SK-N-SH (cell line): Measurements from ENCODE around the gene TGM4. TPM values are rescaled to one million over a fixed set of nuclear protein-coding genes. Genes with fewer than 3 reads are reported as not detected.

ENCODE experiments used
- CTCF ChIA-PET: fragments of 300-600, 350-600 bp; formaldehyde crosslinking; extraction: SDS; loops from one replicate; lab custom pipeline; 2021; lab: Yijun Ruan, JAX
- POLR2A ChIA-PET: fragments of 350-600 bp; sonication (Branson Sonifier 250); formaldehyde crosslinking; extraction: SDS; loops from one replicate; lab custom pipeline; 2020; ENCODE audit warnings: antibody characterized with exemption, inconsistent platforms; lab: Yijun Ruan, JAX
- DNase-seq: peaks from one replicate; pipeline ENCODE4 v3.0.0; 2012
- H2AFZ ChIP-seq: fragments of 200-600 bp; sonication (generic); 2 replicates; pipeline ENCODE4 v1.8.1; 2016; ENCODE audit warnings: antibody characterized with exemption, mild to moderate bottlenecking, low read depth
- H3F3A ChIP-seq: fragments of 200-600 bp; sonication (generic); replicated peaks from 2 replicates; pipeline ENCODE3; 2016; ENCODE audit warnings: antibody characterized with exemption, mild to moderate bottlenecking; ENCODE audit not compliant: insufficient read depth
- H3K27ac ChIP-seq, 2 experiments: fragments of 200-500 bp in 1 of 2; fragments of 200-600 bp in 1 of 2; sonication (Bioruptor generic) in 1 of 2; sonication (generic), shearing (Covaris generic) in 1 of 2; 2 replicates each; pipeline versions ENCODE4 v1.5.1 to v1.6.1; 2014 to 2016; ENCODE audit warnings: low read depth in 2 of 2, inconsistent platforms in 1 of 2, low read length in 1 of 2, mild to moderate bottlenecking in 1 of 2, mixed read lengths in 1 of 2
- H3K27me3 ChIP-seq: fragments of 200-600 bp; sonication (generic), shearing (Covaris generic); 2 replicates; pipeline ENCODE4 v1.6.1; 2016; ENCODE audit warnings: mixed run types; ENCODE audit not compliant: insufficient read depth
- H3K36me3 ChIP-seq, 2 experiments: fragments of 200-500 bp in 1 of 2; fragments of 200-600 bp in 1 of 2; sonication (Bioruptor generic) in 1 of 2; sonication (generic) in 1 of 2; replicated peaks in 1 of 2; 2 replicates each; pipeline versions ENCODE3 to v1.5.1; 2014 to 2016; ENCODE audit warnings: low read length in 1 of 2, mild to moderate bottlenecking in 1 of 2; ENCODE audit not compliant: insufficient read depth in 2 of 2, control insufficient read depth in 1 of 2
- H3K4me1 ChIP-seq, 2 experiments: fragments of 200-500 bp in 1 of 2; fragments of 200-600 bp in 1 of 2; sonication (Bioruptor generic) in 1 of 2; sonication (generic), shearing (Covaris generic) in 1 of 2; 2 replicates each; pipeline versions ENCODE4 v1.5.1 to v1.6.1; 2014 to 2016; ENCODE audit warnings: low read depth in 1 of 2, low read length in 1 of 2, mixed run types in 1 of 2; ENCODE audit not compliant: insufficient read depth in 2 of 2, control insufficient read depth in 1 of 2
- H3K4me2 ChIP-seq: fragments of 200-600 bp; sonication (generic), shearing (Covaris generic); 2 replicates; pipeline ENCODE4 v1.6.1; 2017; ENCODE audit warnings: mixed run types
- H3K4me3 ChIP-seq, 2 experiments: fragments of 200-500 bp in 1 of 2; fragments of 200-600 bp in 1 of 2; sonication (Bioruptor generic) in 1 of 2; sonication (generic), shearing (Covaris generic) in 1 of 2; 2 replicates each; pipeline versions ENCODE4 v1.5.1 to v1.8.1; 2014 to 2016; ENCODE audit warnings: low read depth in 2 of 2, inconsistent platforms in 1 of 2, low read length in 1 of 2, mild to moderate bottlenecking in 1 of 2, mixed read lengths in 1 of 2, moderate library complexity in 1 of 2
- H3K79me2 ChIP-seq: fragments of 200-600 bp; sonication (generic); 2 replicates; pipeline ENCODE4 v1.8.1; 2017; ENCODE audit warnings: mild to moderate bottlenecking; ENCODE audit not compliant: insufficient read depth
- H3K9ac ChIP-seq: fragments of 200-600 bp; sonication (generic); 2 replicates; pipeline ENCODE4 v1.6.1; 2017; ENCODE audit warnings: mixed run types
- H3K9me2 ChIP-seq: fragments of 200-600 bp; sonication (generic); 2 replicates; pipeline ENCODE4 v1.6.1; 2017; ENCODE audit warnings: mixed run types
- H3K9me3 ChIP-seq: fragments of 200-600 bp; sonication (generic); 2 replicates; pipeline ENCODE4 v1.6.1; 2017; ENCODE audit warnings: mixed run types, mild to moderate bottlenecking, moderate library complexity
- H4K20me1 ChIP-seq: fragments of 200-600 bp; sonication (generic); 2 replicates; pipeline ENCODE4 v1.6.1; 2017; ENCODE audit warnings: mild to moderate bottlenecking, mixed run types; ENCODE audit not compliant: insufficient read depth
- CTCF ChIP-seq: fragments of 200-600 bp; sonication (generic); IDR thresholded peaks from 2 replicates; pipeline ENCODE4 v1.6.1; 2017; ENCODE audit warnings: antibody characterized with exemption, mild to moderate bottlenecking, moderate library complexity
- ELF1 ChIP-seq: IDR thresholded peaks from 2 replicates; pipeline ENCODE4 v1.4.0; 2012
- FOXJ3 ChIP-seq: sonication (generic); formaldehyde crosslinking; IDR thresholded peaks from 2 replicates; pipeline ENCODE4 v1.5.1; 2020; ENCODE audit warnings: mild to moderate bottlenecking, missing genetic modification reagents
- FOXM1 ChIP-seq: IDR thresholded peaks from 2 replicates; pipeline ENCODE4 v1.4.0; 2012; ENCODE audit warnings: low read depth, mild to moderate bottlenecking
- GABPA ChIP-seq: IDR thresholded peaks from 2 replicates; pipeline ENCODE4 v1.4.0; 2012; ENCODE audit warnings: low read depth, mild to moderate bottlenecking
- GATA2 ChIP-seq: sonication (generic); formaldehyde crosslinking; IDR thresholded peaks from 2 replicates; pipeline ENCODE4 v1.5.0; 2020; ENCODE audit warnings: mild to moderate bottlenecking, missing genetic modification reagents
- IRF3 ChIP-seq: fragments of 150-350 bp; IDR thresholded peaks from 2 replicates; pipeline ENCODE4 v1.6.1; 2016; ENCODE audit warnings: mild to moderate bottlenecking, low read depth, low read length
- JUND ChIP-seq: IDR thresholded peaks from 2 replicates; pipeline ENCODE4 v1.4.0; 2012
- NFIC ChIP-seq: IDR thresholded peaks from 2 replicates; pipeline ENCODE4 v1.4.0; 2012; ENCODE audit warnings: borderline replicate concordance
- PBX3 ChIP-seq: IDR thresholded peaks from 2 replicates; pipeline ENCODE4; 2012
- RAD21 ChIP-seq: IDR thresholded peaks from 2 replicates; pipeline ENCODE4 v1.6.1; 2012; ENCODE audit warnings: mild to moderate bottlenecking, low read length
- SIN3A ChIP-seq: IDR thresholded peaks from 2 replicates; pipeline ENCODE4 v1.6.1; 2012; ENCODE audit warnings: low read depth, mild to moderate bottlenecking, low read length, moderate library complexity, borderline replicate concordance
- TEAD4 ChIP-seq: IDR thresholded peaks from 2 replicates; pipeline ENCODE4 v1.4.0; 2012; ENCODE audit warnings: mild to moderate bottlenecking, borderline replicate concordance; ENCODE audit not compliant: insufficient read depth
- USF1 ChIP-seq: IDR thresholded peaks from 2 replicates; pipeline ENCODE4 v1.4.0; 2012; ENCODE audit warnings: low read depth, borderline replicate concordance
- YY1 ChIP-seq: IDR thresholded peaks from 2 replicates; pipeline ENCODE4 v1.4.0; 2012; ENCODE audit warnings: low read depth, mild to moderate bottlenecking
- WGBS: methylation state at CpG from one replicate; pipeline ENCODE4 v1.1.6; 2017; ENCODE audit warnings: low lambda C conversion rate; 5-methylcytosine and 5-hydroxymethylcytosine counted together
- polyA plus RNA-seq, 3 experiments: library from polyadenylated mRNA; depleted of rRNA; stranded (reverse); fragments of >200 nt; gene quantifications; 2 replicates each; pipeline ENCODE4 v1.2.3, GENCODE V29; 2012
- TF ChIP-seq, protein P1 (sequence below): IDR thresholded peaks from 2 replicates; pipeline ENCODE4 v1.4.0; 2012; ENCODE audit warnings: low read depth

Gene TGM4
- polyA plus RNA-seq, 1 of the 3 experiments (the other 2 are of a cell fraction) = 0.12 TPM

DNA sequence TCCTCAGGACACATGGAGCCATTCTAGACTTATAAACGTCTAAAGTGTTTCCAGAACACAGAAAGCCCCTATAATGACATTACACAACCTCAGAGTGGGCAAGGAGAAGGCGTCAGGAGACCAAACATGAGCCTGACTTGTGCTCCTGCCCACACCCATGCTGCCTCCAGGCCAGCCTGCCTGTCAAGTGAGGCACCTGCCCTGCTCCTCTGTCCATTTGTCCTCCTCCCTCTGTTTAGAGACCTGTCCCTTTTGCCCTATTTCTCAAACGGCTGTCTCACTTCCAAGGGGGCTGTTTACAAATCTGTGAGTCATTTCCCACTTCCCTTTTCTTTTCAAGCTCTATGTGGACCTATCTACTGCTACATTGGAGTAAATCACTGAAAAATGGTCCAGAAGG lies 80.6 kb downstream of the TGM4 start:
- no peaks in the 10 kb centered on the region for H3F3A ChIP-seq
- ChIA-PET CTCF (no interaction called here), POLR2A (no interaction called here)
- peaks cover 4 to 26% of the 10 kb centered on the region in 2 experiments for H3K36me3 ChIP-seq
- H3K79me2 ChIP-seq = peaks cover 5% of the 10 kb centered on the region
- no peak for TF ChIP-seq TEAD4
- no peak overlapping the region for H3K4me3 ChIP-seq
- H3K27ac ChIP-seq = no peak overlapping the region
- H3K4me1 ChIP-seq = peaks cover 0 to 23% of the 10 kb centered on the region in 2 experiments; a peak in 2 of 4 replicates
- no peak for DNase-seq
- no peak overlapping the region for H3K4me2 ChIP-seq
- WGBS = 62% methylated on average over 2 of the region's 3 CpGs
- H2AFZ ChIP-seq = no peak overlapping the region
- no peaks in the 10 kb centered on the region for H3K9me2 ChIP-seq
- no peak overlapping the region for H3K9ac ChIP-seq
- 0 out of 2 replicates have a peak, but pooled peaks cover 8% of the 10 kb centered on the region for H4K20me1 ChIP-seq
- no peaks in the 10 kb centered on the region for H3K9me3 ChIP-seq
- H3K27me3 ChIP-seq = no peaks in the 10 kb centered on the region

DNA sequence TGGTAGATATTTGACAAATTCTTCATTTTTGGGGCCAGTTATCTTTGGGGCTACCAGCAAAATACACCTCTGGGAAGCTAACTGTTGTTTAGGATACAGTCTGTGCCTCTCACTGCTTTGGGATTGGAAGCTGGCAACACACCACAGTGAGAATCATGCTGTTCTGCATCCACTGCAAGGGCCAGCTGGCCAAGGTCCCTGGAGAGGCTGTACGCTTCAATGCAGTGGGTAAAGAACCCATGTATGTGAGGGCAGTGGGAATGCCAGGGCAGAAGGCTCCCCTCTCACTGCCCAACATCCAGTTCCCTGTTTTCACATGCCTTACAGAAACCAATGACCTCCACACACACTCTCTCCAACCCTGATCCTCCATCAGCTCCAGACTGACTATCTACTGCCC lies 81.5 kb downstream of the TGM4 start:
- ChIA-PET CTCF (no interaction called here), POLR2A (no interaction called here)
- Histone ChIP-seq H3K9ac (no peak overlapping the region), H3K4me3 (no peak overlapping the region), H3K79me2 (peaks cover 12% of the 10 kb centered on the region), H3K27me3 (no peaks in the 10 kb centered on the region), H3K4me2 (no peak overlapping the region), H2AFZ (no peak overlapping the region), H4K20me1 (0 out of 2 replicates have a peak, but pooled peaks cover 12% of the 10 kb centered on the region), H3K36me3 (peaks cover 4 to 26% of the 10 kb centered on the region in 2 experiments), H3K27ac (no peak overlapping the region), H3K9me3 (no peaks in the 10 kb centered on the region), H3K4me1 (peaks cover 0 to 26% of the 10 kb centered on the region in 2 experiments; a peak in 2 of 4 replicates), H3K9me2 (no peaks in the 10 kb centered on the region), H3F3A (no peaks in the 10 kb centered on the region)
- DNase-seq = no peak
- no peak for TF ChIP-seq YY1
- TF ChIP-seq, protein P1, sequence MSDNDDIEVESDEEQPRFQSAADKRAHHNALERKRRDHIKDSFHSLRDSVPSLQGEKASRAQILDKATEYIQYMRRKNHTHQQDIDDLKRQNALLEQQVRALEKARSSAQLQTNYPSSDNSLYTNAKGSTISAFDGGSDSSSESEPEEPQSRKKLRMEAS = no peak
- TF ChIP-seq CTCF = no peak
- no peak for TF ChIP-seq USF1
- TF ChIP-seq GABPA = no peak
- no peak for TF ChIP-seq JUND
- no peak for TF ChIP-seq SIN3A
- TF ChIP-seq GATA2 = no peak
- no peak for TF ChIP-seq ELF1
- TF ChIP-seq FOXM1 = no peak
- no peak for TF ChIP-seq PBX3
- no peak for TF ChIP-seq IRF3
- TF ChIP-seq NFIC = no peak
- no peak for TF ChIP-seq TEAD4
- no peak for TF ChIP-seq RAD21
- no peak for TF ChIP-seq FOXJ3
- WGBS = 100% methylated on average over 1 of the region's 1 CpG
